ENCODE data around the gene ZMYM3. TPM values are rescaled to one million over a fixed set of nuclear protein-coding genes. Genes with fewer than 3 reads are reported as not detected.
"Not testable (repeated sequence)": the region's sequence is repeated elsewhere in the genome, so short reads cannot be mapped to it uniquely, and the experiment has no call there.

Gene ZMYM3
- polyA plus RNA-seq, 2 of the 4 experiments (the other 2 are of a cell fraction): 18.8 to 19.1 TPM

DNA sequence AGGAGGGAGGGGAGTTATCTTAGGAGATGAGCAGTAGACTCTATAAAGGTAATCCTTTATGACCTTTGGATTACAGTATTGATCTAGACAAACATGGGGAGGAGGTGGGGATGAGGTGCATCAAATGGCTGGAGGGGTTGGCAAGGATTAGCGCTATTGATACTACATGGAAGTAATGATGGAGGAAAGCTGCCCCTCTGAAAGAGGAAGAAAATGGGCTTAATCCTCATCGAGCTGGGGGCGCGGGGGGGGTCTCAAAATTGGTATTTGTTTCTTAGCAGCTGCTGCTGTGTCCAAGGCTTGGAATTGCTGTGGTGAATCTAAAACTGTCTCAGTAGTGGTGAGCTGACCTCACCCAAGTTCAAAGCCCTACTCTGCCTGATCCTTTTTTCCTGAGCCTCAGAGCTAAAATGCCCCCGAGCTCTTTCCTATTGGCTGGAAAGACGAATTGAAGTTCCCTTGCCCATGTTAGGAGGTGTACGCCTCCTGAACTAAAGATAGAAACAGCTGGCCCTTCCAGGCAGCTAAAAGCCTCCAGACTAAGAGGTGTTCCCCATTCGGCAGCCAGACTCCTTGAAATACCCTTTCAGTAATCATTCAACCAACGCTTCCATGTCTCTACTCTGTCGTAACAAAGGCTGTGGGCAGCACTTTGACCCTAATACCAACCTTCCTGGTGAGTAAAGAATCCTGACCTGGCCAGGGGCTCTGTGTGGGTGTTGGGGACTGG is 47.4 kb upstream of the ZMYM3 start, which contains the start of gene ITGB1BP2:
TSS of gene ITGB1BP2 (plus strand) at position 556 of the 730 bp plus-strand sequence. CDS start at position 613, 57 bp downstream.
- no peak for TF ChIP-seq RARB (CRISPR knock-in tag; IDR thresholded peaks at IDR 0.05)
- TF ChIP-seq, protein P1, sequence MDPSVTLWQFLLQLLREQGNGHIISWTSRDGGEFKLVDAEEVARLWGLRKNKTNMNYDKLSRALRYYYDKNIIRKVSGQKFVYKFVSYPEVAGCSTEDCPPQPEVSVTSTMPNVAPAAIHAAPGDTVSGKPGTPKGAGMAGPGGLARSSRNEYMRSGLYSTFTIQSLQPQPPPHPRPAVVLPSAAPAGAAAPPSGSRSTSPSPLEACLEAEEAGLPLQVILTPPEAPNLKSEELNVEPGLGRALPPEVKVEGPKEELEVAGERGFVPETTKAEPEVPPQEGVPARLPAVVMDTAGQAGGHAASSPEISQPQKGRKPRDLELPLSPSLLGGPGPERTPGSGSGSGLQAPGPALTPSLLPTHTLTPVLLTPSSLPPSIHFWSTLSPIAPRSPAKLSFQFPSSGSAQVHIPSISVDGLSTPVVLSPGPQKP (IDR thresholded peaks at IDR 0.05; ENCODE audit: low read depth, low read length): no peak
- TF ChIP-seq, protein P2, sequence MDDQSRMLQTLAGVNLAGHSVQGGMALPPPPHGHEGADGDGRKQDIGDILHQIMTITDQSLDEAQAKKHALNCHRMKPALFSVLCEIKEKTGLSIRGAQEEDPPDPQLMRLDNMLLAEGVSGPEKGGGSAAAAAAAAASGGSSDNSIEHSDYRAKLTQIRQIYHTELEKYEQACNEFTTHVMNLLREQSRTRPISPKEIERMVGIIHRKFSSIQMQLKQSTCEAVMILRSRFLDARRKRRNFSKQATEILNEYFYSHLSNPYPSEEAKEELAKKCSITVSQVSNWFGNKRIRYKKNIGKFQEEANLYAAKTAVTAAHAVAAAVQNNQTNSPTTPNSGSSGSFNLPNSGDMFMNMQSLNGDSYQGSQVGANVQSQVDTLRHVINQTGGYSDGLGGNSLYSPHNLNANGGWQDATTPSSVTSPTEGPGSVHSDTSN (IDR thresholded peaks at IDR 0.05): 0 out of 2 replicates have a peak, but pooled peaks have one; percentile 5
- no peaks in the 10 kb centered on the region for H3K9me3 ChIP-seq
- no peak within 1 kb of the TSS for H3K4me3 ChIP-seq
- WGBS (ENCODE audit: missing lambda C conversion rate): 89% methylated on average over 10 of the region's 10 CpGs
- POLR2A ChIA-PET: interaction anchor here (0.9 kb wide), 1 partner anchor 18 kb away, joined by 4 read pairs; the partner anchor contains the start of gene NONO
- DNase-seq (ENCODE audit: low read depth in 1 of 2, low spot score in 1 of 2): no peak
- H3K27ac ChIP-seq: no peak within 1 kb of the TSS
- no peaks in the 10 kb centered on the region for H3K4me1 ChIP-seq
- H3K4me2 ChIP-seq: no peak within 1 kb of the TSS
- ATAC-seq: peak; percentile 6 to 12; a peak in 3 of 6 replicates
- CTCF ChIA-PET: interaction anchor here (1.0 kb wide), 2 partner anchors 18 to 19 kb away, joined by 3 read pairs; partner anchors contain the start of gene NONO
- FAIRE-seq: no peak

DNA sequence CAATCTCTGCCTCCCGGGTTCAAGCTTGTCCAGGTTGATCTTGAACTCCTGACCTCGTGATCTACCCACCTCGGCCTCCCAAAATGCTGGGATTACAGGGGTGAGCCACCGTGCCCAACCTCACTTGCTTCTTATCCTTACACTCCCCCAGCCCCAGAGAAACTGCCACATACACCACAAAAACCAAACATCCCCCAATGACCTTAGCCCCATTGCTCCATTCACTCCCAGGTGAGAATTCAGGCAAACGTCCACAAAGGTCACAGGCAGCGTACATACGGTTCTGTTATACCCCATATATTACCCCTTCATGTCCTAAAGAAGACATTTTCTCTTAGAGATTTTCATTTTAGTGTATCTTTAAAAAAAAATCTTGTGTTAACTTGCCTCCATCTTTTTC is 46.6 kb upstream of the ZMYM3 start:
- 88% methylated on average over 7 of the region's 7 CpGs for WGBS (ENCODE audit: missing lambda C conversion rate)
- POLR2A ChIA-PET; H3K4me2 ChIP-seq; ATAC-seq; DNase-seq (ENCODE audit: low read depth in 1 of 2, low spot score in 1 of 2); H3K4me1 ChIP-seq; CTCF ChIA-PET; H3K4me3 ChIP-seq; H3K9me3 ChIP-seq; H3K27ac ChIP-seq: not testable (repeated sequence)
- FAIRE-seq: peak; percentile 32

DNA sequence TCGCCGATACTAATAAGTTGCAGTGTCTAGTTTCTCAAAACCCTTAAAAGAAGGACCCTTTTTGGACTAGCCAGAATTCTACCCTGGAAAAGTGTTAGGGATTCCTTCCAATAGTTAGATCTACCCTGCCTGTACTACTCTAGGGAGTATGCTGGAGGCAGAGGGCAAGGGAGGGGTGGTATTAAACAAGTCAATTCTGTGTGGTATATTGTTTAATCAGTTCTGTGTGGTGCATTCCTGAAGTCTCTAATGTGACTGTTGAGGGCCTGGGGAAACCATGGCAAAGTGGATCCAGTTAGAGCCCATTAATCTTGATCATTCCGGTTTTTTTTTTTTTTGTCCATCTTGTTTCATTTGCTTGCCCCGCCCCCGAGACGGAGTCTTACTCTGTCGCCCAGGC is 46.1 kb upstream of the ZMYM3 start:
- H3K4me2 ChIP-seq; FAIRE-seq; H3K9me3 ChIP-seq; ATAC-seq; H3K4me3 ChIP-seq; CTCF ChIA-PET; POLR2A ChIA-PET; H3K4me1 ChIP-seq; H3K27ac ChIP-seq; DNase-seq (ENCODE audit: low read depth in 1 of 2, low spot score in 1 of 2): not testable (repeated sequence)
- WGBS (ENCODE audit: missing lambda C conversion rate): 95% methylated on average over 7 of the region's 7 CpGs

DNA sequence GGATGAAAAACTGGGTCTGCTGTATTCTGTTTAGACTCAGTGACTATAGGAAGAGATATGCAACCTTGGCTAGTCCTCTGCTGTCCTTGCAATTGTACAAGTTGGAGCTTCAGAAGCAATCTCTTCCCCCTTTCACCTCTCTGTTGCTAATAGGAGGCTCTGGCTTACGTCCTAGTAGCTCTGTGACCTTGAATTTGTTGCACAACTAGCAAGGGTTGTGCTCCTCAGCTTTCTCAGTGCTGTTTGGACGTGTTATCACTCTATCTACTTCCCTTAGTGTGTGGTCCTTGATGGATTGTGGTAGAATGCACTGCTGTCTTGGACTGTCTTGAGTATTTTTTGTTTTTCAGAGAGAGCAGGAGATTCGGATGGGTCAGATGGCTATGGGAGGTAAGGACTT is 44.2 kb upstream of the ZMYM3 start:
- POLR2A ChIA-PET: interaction anchor here (0.9 kb wide), 1 partner anchor 15 kb away, joined by 3 read pairs; the partner anchor contains the start of gene NONO
- FAIRE-seq: no peak
- 88% methylated on average over 3 of the region's 3 CpGs for WGBS (ENCODE audit: missing lambda C conversion rate)

DNA sequence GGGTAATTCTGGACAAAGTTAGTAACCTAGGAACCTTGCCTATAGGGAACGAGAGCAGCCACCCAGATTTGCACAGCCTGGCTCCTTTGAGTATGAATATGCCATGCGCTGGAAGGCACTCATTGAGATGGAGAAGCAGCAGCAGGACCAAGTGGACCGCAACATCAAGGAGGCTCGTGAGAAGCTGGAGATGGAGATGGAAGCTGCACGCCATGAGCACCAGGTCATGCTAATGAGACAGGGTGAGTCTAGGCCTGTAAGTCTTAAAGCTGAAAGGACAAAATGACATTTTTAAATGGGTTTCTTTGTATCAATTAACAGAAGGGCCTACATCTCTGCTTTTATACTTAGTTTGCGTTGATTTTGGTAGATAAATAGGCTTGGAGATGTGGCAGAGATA is 42.9 kb upstream of the ZMYM3 start:
- POLR2A ChIA-PET: interaction anchor here (1.3 kb wide), 1 partner anchor 13 kb away, joined by 4 read pairs; the partner anchor contains the start of gene NONO
- no peak for ATAC-seq
- TF ChIP-seq, protein P3, sequence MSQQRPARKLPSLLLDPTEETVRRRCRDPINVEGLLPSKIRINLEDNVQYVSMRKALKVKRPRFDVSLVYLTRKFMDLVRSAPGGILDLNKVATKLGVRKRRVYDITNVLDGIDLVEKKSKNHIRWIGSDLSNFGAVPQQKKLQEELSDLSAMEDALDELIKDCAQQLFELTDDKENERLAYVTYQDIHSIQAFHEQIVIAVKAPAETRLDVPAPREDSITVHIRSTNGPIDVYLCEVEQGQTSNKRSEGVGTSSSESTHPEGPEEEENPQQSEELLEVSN (IDR thresholded peaks at IDR 0.05; ENCODE audit: borderline replicate concordance, low read depth): no peak
- TF ChIP-seq KDM5A (IDR thresholded peaks at IDR 0.05) (no peak), ZSCAN20 (CRISPR knock-in tag; IDR thresholded peaks at IDR 0.05) (no peak), NPAS2 (CRISPR knock-in tag; IDR thresholded peaks at IDR 0.05; ENCODE audit: borderline replicate concordance) (no peak), RAD21 (conservative IDR thresholded peaks at IDR 0.05 in 1 of 2, IDR thresholded peaks at IDR 0.05 in 1 of 2) (no peak), CBX8 (IDR thresholded peaks at IDR 0.05) (no peak), CHD2 (IDR thresholded peaks at IDR 0.05; ENCODE audit: low read length, partially characterized antibody) (no peak), FOSB (CRISPR knock-in tag; IDR thresholded peaks at IDR 0.05) (no peak), RNF2 (IDR thresholded peaks at IDR 0.05; ENCODE audit: borderline replicate concordance, low read depth) (no peak), PHF8 (IDR thresholded peaks at IDR 0.05; ENCODE audit: borderline replicate concordance, low read depth) (no peak), BHLHE40 (IDR thresholded peaks at IDR 0.05; ENCODE audit: low read depth, low read length) (no peak), SREBF2 (IDR thresholded peaks at IDR 0.05) (no peak), HOXB5 (CRISPR knock-in tag; IDR thresholded peaks at IDR 0.05) (no peak)
- TF ChIP-seq, protein P4, sequence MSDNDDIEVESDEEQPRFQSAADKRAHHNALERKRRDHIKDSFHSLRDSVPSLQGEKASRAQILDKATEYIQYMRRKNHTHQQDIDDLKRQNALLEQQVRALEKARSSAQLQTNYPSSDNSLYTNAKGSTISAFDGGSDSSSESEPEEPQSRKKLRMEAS (IDR thresholded peaks at IDR 0.05): no peak
- TF ChIP-seq, protein P1 (IDR thresholded peaks at IDR 0.05; ENCODE audit: low read depth, low read length): no peak

More for the DNA sequence above, 44.2 kb upstream of the ZMYM3 start:
- Histone ChIP-seq H3K4me3 (no peak overlapping the region), H3K9me3 (no peaks in the 10 kb centered on the region), H3K4me2 (no peak overlapping the region), H3K27ac (no peak overlapping the region), H3K4me1 (no peaks in the 10 kb centered on the region)
- 0 out of 2 replicates have a peak, but pooled peaks have one; percentile 45 for TF ChIP-seq POLR2AphosphoS2 (conservative IDR thresholded peaks at IDR 0.05; ENCODE audit: low read length)
- TF ChIP-seq, protein P4 (IDR thresholded peaks at IDR 0.05): no peak
- CTCF ChIA-PET: interaction anchor here (1.2 kb wide), 1 partner anchor 14 kb away, joined by 5 read pairs; the partner anchor contains the start of gene NONO
- DNase-seq (ENCODE audit: low read depth in 1 of 2, low spot score in 1 of 2): no peak
- ATAC-seq: no peak

More for the DNA sequence above, 42.9 kb upstream of the ZMYM3 start:
- no peak for DNase-seq (ENCODE audit: low read depth in 1 of 2, low spot score in 1 of 2)
- no peak overlapping the region for H3K27ac ChIP-seq
- 90% methylated on average over 6 of the region's 6 CpGs for WGBS (ENCODE audit: missing lambda C conversion rate)
- FAIRE-seq: no peak
- H3K4me2 ChIP-seq: no peak overlapping the region
- peaks cover 3% of the 10 kb centered on the region; the same call in 1 of the 3 replicates for H3K4me1 ChIP-seq
- no peaks in the 10 kb centered on the region for H3K9me3 ChIP-seq
- no peak overlapping the region for H3K4me3 ChIP-seq
- CTCF ChIA-PET: interaction anchor here (1.0 kb wide), 1 partner anchor 32 kb away, joined by 3 read pairs; no protein-coding TSS in a partner anchor

Measured in A549 (cell line).